ENCODE data around the gene LSM8.
"Not testable (repeated sequence)": the region's sequence is repeated elsewhere in the genome, so short reads cannot be mapped to it uniquely, and the experiment has no call there.

LSM8 gene

GRCh38 chr7:118183786-118184564 lies at the start of gene LSM8:
Gene LSM8 (plus strand): TSS chr7:118184164. CDS start chr7:118184224, 60 bp downstream.
- DNase-seq (ENCODE audit: low spot score), result peak; percentile 98

DNA sequence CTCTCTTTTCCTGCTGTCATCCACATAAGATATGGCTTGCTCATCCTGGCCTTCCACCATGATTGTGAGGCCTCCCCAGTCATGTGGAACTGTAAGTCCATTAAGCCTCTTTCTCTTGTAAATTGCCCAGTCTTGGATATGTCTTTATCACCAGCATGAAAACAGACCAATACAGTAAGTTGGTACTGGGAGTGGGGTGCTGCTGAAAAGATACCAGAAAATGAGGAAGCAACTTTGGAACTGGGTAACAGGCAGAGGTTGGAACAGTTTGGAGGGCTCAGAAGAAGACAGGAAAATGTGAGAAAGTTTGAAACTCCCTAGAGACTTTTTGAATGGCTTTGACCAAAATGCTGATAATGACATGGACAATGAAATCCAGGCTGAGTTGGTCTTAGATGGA lies 49.5 kb upstream of the LSM8 start:
- not testable (repeated sequence) for DNase-seq (ENCODE audit: low spot score)

DNA sequence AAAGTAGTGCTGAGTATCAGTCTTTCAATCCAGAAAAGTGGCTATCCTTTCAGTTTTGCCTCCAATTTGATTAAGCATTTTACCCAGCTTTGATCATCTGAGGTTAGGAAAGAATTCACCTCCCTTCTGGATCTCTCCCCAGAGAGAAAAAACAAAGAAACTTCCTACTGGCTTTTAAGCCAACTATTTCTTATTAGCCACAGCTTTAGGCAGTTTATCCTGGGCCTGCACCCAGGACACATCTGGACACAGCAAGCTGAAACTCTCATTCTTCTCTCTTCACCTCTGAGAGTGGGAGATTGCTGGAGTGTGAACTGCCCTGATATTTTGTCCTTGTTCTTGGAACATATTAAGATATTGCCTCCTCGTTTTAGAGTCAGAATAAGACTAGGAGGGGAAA lies 43.5 kb upstream of the LSM8 start:
- DNase-seq (ENCODE audit: low spot score), result peak; percentile 14

GRCh38 chr7:118142012-118142411 lies 42.0 kb upstream of the LSM8 start:
- DNase-seq (ENCODE audit: low spot score), result no peak

DNA sequence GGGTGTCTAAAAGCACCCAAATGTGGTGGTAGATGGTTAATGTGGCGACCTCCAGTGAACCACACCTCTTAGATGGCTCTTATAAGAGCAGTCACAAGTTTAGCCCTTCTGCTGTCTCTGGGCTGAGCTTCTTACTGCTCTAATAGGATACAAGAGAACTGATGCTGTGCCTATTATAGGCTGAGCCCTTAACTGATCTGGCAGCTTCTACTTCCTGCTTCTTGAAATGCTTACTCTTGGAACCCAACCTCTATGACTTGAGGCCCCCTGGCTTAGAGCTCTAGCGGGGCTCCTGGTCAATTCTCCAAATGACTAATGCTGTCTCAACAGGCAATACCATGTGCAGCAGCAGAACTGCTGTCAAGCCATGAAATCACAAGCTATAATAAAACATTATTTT lies 35.0 kb upstream of the LSM8 start:
- DNase-seq (ENCODE audit: low spot score), result peak; percentile 17

- no peak for DNase-seq (ENCODE audit: low spot score)
Observed at GRCh38 chr7:118149394-118149793, 34.6 kb upstream of the LSM8 start.

- DNase-seq (ENCODE audit: low spot score), result peak; percentile 22
Observed at GRCh38 chr7:118151671-118152070, 32.3 kb upstream of the LSM8 start.

DNA sequence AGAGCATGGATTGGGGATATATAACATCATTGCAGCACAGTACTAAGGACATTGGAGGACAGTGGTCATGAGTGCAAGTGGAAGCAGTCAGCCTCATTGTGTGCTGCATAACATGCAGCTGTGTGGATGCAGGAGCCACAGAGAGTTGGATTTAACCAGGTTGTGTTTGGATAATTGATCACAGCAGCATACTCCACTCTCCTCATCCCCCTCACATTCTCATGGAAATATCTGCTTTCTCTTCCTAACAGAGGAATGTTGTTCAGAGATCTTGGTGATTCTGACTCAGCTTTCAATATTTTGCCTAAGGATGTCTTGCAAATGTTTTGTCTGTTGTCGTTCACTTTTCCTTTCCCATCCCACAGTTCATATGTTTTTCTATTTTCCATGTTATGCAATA lies 31.8 kb upstream of the LSM8 start:
- peak; percentile 16 for DNase-seq (ENCODE audit: low spot score)

- DNase-seq (ENCODE audit: low spot score), result no peak
Observed at GRCh38 chr7:118152654-118153053, 31.3 kb upstream of the LSM8 start.

DNA sequence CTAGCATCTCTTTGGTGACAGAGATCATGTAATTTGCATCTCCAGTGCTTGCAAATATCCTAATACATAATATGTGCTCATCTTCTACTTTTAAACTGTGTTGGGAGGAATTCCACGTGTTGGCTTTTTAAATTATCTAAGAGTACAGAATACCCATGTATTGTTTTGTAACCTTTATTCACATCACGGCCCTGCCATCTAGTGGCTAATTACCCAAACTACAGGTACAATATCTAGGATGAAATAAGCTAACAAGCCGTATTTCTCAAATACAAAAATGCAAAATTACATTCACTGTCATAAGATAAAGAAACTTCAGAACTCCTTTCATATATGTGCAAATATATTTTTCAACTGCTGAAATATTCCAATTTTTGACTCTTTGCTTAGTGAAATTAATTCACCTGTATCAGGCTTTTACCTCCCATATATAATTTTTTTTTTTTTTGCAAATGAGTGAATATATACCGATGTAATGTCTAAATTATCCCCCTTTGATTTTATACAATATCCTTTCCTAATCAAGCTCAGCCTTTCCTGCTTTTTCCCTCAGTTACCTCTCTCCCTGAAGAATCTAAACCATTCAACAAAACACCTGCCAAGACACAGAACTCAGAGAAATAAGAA lies 30.3 kb upstream of the LSM8 start:
- DNase-seq (ENCODE audit: low spot score), result peak; percentile 26

DNA sequence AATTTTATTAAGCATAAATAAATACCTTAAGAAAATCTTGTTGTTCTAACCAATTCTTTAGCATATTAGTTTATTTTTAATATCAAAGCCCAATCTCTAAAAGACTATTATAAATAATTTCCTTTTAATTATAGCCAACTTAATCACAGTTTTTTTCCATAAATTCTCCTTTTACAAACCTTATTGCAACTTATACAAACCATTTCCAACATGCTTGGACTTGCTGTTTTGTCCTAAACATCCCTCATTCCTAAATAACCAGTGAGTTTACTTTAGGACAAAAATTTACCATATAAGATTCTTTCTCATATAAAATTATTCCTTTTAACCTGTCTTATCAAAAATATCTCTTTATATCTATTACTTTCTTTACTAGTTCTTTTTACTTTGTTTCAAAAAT lies 25.2 kb upstream of the LSM8 start:
- DNase-seq (ENCODE audit: low spot score), result no peak

DNA sequence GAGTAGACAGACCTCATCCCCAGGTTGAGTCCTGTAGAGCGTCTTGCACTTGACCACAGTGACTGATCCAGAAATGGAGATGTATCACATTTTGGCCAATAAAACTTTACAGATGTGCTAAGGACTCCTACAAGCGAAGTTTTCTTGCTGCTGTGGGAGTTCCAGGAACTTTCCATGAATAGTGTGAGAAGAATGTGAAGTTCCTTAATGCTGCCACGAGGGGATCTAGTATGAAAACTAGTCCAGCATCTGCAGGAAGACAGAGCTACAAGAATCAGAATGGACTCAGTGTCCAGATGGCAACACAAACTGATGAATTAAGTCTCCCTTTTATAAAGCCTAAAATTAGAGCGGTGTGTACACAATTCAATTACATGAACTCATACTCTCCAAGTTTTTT lies 14.8 kb upstream of the LSM8 start:
- DNase-seq (ENCODE audit: low spot score), result peak; percentile 32

- no peak for DNase-seq (ENCODE audit: low spot score)
Observed at GRCh38 chr7:118175740-118176139, 8.2 kb upstream of the LSM8 start.

DNA sequence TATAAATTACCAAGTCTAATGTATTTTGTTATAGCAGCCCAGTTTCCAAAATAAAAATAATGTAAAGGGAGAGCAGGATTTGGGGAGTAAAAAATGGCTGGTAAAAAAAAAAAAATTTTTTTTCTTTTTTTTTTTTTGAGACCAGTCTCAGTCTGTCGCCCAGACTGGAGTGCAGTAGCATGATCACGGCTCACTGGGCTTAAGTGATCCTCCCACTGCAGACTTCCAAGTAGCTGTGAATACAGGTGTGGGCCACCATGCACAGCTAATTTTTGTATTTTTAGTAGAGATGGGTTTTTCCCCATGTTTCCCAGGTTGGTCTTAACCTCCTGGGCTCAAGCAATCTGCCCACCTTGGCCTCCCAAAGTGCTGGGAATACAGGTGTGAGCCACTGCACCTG lies 4.8 kb upstream of the LSM8 start:
- DNase-seq (ENCODE audit: low spot score), result no peak

DNA sequence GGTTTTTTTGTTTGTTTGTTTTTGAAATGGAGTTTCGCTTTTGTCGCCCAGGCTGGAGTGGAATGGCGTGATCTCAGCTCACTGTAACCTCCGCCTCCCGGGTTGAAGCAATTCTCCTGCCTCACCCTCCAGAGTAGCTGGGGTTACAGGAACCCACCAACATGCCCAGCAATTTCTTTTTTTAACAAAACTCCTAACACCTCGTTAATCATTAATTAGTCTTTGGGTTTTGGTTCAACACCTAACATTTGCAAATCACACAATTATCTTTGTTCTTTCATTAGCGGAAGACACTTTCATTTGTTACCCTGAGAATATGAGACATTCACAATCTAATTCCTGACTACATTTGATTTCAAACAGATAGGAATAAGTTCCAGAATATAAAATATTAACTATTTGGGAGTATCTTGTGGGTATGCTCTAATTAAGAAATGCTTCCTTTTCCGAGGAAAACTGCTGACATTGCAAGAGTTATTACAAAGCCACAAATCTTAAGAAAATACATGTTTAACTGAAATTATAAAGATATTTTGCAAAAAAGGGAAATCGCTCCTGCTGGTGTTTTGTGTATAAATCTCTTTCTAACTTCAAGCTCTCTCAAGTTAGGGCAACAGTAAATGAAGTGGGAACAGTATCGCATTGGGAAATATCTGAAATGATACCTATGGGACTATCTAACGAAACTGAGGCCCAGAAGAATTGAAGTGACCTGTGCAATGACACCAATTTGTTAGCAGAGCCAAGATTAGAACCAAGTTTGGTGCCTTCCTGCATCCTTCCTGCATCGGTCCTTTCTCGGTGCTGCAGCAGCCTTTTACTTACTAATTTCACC lies 1.2 kb upstream of the LSM8 start:
- DNase-seq (ENCODE audit: low spot score), result peak; percentile 11

DNA sequence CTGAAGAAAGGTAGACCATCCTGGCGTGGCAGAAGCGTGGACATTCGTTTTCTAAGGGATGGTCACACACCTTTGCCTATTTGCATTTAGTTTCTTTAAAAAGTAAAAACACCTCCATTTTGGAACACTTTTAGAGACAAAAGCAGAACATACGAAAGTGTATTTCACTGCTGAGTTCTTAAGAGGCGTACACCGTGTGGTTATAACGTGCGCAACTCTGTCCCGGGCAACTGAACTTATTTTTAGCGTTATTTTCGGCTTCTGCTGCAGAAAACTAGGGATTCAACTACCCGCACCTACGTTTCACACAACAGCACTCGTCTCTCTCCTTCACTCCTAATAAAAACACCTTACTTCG lies 557 bp upstream of the LSM8 start:
- DNase-seq (ENCODE audit: low spot score), result peak; percentile 17

- DNase-seq (ENCODE audit: low spot score), result no peak
Observed at GRCh38 chr7:118184565-118184940, 589 bp downstream of the LSM8 start.

- DNase-seq (ENCODE audit: low spot score), result peak; percentile 7
Observed at GRCh38 chr7:118185163-118185860, 1.3 kb downstream of the LSM8 start.

GRCh38 chr7:118186501-118186900 lies 2.5 kb downstream of the LSM8 start:
- no peak for DNase-seq (ENCODE audit: low spot score)

DNA sequence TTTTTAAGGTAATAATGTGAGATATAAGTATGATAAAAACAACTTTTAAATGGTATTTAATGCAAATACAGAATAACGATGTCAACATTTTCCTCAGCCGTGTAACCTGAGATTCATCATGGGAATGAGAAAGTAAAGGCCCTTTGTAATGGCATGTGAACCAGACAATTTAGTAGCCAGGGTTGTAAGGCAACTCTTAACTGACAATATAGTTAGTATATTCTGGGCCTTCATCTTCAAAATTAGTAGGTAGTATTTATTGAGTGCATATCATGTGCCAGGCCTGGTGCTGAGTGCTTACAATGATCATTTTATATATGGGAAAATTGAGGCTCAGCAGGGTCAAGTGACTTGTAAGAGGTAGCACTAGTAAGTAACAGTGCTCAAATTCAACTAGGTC lies 10.6 kb downstream of the LSM8 start:
- DNase-seq (ENCODE audit: low spot score), result no peak

DNA sequence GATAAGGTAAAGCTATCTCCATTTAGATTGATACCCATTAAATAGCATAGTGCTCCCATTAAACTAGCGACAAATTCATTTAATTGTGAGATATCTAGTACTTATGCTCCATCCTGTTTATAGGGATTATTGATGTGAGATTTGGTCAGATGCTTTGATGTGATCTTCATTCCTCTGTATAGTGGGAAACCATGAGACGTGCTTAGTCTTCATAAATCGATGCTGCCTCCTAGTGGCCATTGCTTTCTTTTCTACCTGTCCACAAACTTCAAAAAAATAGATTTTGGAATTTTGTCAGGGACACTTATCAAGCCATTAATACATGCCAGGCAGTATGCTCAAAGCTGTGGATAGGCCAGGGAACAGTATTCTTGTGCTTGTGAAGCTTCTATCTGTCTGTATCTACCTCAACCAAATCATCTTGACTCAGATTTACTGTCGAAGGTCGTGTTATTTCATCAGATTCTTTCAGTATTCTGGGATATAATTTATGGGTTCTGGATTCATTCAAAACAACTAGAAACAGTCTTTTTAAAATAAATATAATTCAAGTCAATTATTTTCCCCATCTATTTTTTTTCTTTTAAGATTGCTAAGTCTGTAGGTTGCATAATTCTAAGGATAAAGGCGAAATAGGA lies 12.0 kb downstream of the LSM8 start:
- peak; percentile 49 for DNase-seq (ENCODE audit: low spot score)

DNA sequence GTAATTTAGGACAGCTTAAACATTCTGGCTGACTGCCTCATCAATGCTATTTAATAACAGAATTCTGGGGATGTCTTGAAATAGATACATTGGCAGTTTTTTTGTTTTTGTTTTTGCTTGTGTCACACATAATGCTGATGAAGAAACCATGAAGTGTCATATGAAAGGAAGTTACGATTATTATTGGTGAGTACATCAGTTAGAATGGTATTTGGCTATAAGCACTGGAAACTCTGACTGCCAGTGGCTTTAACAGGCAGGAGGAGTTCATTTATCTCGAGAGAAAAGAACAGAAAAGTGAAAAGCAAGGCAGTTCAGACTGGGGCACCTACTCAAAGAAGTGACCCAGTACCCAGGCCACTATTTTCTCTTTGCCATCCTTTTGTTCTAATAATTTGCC lies 18.1 kb downstream of the LSM8 start:
- no peak for DNase-seq (ENCODE audit: low spot score)

Measured in AG20443 (cell line).